HTERT RPE-1 (cell line): ENCODE measurements around the gene CHID1.

Experiments used
- in situ Hi-C: fragments of 300-500 bp; cut with MboI; formaldehyde crosslinking; loops from 4 replicates; pipeline ENCODE4 v1.14.3; 2020; ENCODE audit warnings: low sequenced_read_pairs

Gene CHID1

GRCh38 chr11:853682-854448 is 56.7 kb downstream of the CHID1 start:
- in situ Hi-C loops, result no loop called here

GRCh38 chr11:852762-853161 is 57.8 kb downstream of the CHID1 start:
- in situ Hi-C loops, result no loop called here

- in situ Hi-C loops, result no loop called here
These were observed 59.5 kb downstream of the CHID1 start for GRCh38 chr11:850775-851763.

DNA sequence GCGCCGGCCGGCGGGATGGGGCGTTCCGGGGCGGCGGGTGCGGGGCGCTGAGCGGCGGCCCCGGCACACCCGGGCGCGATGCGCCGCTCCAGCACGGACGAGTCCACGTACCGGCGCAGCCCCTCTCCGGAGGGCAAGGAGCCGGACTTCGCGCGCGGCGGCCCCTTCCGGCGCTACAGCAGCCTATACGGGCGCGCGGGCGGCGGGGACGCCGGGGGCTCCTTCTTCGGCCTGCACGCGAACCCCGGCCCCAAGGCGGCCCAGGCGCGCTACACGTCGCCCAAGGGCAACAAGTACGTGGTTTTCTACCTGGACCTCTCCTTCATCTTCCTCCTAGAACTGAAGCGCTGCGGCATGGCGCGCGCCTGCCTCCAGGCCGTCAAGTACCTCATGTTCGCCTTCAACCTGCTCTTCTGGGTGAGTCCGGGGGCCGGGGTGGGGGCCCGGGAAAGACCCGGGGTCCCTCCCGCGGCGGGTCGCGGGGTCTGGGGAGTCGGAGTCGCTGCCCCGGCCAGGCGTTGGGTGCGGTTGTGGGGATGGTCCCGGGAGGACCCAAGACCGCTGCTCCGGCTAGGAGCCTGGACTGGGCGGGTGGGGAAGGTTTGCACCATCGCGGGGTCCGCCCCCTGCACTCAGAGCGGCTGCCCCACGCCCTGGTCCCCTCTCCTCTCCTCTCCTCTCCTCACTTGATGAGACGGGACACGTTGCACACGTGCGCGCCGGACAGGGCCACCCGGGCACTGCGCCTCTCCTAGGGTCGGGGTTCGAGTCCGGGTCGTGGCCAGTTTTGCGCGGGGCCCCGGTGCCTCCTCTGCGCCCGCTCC is 60.4 kb downstream of the CHID1 start:
- in situ Hi-C loops, result no loop called here

- in situ Hi-C loops, result no loop called here
These were observed 61.3 kb downstream of the CHID1 start for GRCh38 chr11:849104-849824.

DNA sequence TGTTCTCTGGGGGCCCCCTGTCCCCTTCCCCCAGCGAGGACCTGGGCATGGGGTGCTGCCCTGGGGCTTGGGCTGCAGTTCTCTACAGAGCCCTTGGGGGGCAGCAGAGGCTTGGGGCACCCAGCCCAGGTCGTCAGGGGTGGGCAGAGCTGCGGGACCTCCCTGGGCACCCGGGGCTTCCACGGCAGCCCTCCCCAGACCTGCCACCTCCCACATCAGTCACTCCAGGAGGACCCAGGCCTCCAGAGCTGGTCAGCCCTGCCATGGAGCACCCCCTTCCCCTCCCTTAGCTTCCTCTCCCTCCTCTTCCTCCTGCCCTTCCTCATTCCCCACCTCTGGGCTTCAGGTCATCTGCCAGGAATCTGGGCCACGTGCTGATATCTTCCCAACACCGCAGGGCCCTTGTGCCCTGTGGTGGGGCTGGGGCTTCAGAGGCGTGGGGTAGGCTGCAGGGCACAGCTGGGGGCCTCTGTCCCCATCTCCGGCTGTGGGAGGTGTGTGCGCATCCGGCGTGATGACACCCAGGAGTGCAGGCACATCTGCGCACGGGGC is 62.2 kb downstream of the CHID1 start:
- in situ Hi-C loops, result no loop called here

GRCh38 chr11:847876-848275 is 62.7 kb downstream of the CHID1 start:
- in situ Hi-C loops, result no loop called here

- in situ Hi-C loops, result no loop called here
These were observed 64.0 kb downstream of the CHID1 start for GRCh38 chr11:846496-847098.

DNA sequence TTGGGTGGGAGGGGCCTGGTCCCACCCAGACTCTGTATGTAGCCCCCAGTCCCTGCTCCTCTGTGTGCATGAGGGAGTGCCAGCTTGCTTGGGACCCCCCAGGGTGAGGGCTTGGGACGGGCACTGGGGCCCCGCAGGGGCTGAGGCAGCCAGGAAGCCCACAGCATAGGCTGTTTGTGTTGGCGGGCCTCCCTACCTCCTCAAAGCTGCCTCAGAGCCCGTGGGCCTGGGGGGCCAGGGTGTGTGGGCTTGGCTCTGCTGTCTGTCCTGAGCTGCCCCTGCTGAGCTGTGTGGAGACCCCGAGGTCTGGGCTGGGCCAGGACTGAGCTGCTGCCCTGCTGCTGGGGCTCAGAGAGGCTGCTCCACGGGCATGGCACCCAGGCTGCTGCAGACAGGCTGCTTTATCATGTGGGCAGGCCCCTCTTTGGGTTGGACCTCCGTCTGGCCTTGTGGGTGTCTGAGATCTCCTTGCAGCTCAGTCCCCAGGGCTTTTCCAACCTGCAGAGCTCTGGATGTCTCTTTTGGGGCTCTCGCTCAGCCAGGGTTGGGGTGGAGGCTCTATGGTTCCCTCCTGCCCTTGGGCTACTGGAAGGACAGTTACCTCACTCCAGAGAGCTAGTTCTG is 64.6 kb downstream of the CHID1 start:
- in situ Hi-C loops, result no loop called here

DNA sequence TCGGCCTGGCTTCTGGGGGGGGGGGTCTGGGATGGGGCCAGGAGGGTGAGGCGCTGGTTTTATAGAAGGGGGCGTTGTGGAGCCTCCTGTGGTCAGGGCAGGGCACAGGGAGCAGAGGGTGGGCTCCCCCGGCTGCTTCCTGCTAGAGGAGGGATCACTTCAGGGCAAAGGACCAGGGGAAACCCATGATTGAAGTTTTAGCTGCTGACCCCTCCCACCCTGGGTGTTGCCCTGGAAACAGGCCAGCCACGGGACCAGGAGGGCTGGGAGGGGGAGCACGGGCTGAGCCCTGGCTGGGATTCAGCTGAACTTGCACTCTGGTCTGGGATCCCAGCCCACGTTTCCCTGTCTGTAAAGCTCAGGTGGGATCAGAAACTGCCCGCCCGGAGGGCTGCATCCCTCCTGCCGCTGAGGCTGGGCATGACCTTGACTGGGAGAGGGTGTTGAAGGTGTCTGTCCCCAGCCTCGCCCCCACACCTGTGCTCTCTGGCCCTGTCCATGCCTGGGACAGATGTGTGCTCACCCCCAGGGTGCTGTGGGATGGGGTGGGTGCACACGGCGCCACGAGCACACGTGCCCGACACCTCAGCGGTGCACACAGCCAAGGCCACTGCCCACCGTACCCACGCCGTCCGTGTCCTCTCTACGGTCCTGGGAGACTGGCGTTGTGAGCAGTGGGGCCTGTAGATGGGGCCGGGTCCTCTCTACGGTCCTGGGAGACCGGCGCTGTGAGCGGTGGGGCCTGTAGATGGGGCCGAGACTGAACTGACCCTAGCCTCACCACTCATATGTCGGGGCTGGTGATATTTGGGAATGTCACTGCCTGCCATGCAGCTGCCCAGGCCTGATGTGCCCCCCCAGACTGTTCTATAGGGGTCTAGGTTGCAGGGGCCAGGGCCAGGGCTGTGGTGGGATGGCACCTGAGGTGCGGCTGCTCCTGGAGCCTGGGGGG is 65.6 kb downstream of the CHID1 start:
- in situ Hi-C loops, result no loop called here

DNA sequence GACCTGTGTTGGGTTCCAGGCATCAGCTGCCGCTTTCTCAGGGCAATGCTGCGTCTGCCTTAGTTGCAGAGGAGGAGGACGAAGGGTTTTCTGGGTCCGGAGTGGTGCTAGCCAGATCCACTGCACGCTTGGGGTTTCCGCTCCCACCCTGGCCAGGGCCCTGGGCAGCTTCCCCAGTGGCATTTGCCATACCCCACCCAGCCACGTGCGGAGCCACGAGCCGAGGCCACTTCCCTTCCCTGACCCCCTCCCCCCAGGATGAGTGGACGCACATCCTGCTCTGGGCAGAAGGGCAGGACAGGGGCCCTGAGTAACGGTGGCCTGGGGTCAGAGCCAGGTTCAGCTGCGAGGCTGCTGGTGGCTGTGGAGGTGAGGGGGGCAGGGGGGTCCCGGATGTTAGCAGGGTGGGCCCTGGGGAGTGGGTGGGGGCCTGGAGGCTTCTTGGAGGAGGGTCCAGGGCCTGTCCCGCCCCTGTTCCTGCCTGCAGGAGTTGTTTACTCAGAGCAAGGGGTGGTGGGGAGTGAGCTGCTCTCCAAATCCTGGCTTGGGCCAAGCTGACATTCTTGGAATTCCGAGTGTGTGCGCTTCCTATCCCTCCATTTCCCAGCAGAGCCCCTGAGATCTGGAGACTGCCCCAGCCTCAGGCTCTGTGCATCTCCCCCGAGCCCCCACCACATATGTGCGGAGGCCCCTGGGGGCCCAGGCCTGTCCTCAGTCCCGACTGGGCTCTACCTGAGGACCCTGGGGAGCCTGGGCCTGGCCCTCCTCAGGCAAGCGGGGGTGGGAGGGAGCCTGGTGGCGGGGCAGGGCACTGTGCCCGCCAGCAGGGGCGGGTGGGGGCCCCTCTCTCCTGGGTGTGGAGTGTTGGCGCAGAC is 66.6 kb downstream of the CHID1 start:
- in situ Hi-C loops, result no loop called here

- in situ Hi-C loops, result no loop called here
These were observed 67.4 kb downstream of the CHID1 start for GRCh38 chr11:843086-843734.

DNA sequence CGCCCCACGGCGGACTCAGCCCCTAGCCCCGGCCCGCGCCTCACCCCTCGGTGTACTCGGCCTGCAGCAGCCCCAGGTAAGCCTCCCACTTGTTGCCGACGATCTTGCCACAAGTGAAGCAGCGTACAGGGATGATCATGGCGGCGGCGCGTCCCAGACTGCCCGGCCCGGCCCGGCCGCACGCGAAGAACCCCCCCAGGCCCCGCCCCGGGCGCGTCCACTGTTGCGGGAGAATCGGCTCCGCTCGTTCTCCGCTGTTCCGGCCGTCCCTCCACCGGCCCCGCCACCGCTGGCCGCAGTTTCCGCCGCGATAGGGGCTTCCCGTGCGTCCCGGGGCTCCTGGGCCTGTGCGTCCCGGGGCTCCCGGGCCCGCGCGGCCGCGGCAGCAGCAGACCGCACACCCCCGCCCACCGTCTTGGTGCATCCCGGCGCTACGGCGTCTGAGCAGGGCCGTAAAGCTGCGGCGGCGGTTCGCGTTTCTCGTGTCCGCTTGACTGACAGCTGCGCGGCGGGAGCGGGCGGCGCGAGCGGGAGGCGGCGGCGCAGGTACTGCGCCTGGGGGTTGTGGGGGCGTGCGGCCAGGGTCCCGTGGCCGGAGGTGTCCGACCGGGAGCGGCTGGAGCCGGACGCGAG is 68.1 kb downstream of the CHID1 start, which contains the start of the genes POLR2L and TSPAN4:
POLR2L (minus strand) TSS at position 160 of the 633 bp plus-strand sequence; CDS start at position 139, 21 bp downstream.
TSPAN4 (plus strand) TSS at position 483 of the 633 bp plus-strand sequence. CDS start 7,453 bp downstream, outside the sequence.
- in situ Hi-C loops, result no loop called here

DNA sequence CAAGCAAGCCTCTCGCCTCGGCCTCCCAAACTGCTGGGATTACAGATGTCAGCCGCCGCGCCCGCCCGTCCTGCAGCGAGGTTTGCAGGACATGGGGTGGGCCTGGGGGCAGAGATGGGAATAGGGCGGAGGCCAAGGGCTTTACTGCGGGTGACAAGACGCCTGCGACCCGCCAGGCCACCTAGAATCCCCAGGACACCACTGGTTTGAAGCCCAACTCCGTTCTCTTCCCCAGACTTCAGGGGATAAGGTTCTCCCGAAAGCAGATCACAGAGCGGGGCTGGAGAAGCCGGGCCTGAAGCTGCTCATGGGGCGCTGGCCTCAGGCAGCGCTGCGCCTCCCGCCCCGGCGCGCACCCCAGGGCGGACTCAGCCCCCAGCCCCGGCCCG is 68.6 kb downstream of the CHID1 start:
- in situ Hi-C loops, result no loop called here

GRCh38 chr11:839875-840617 is 70.6 kb downstream of the CHID1 start:
- in situ Hi-C loops, result no loop called here
